ENCODE data around the gene ZNF326.

DNA sequence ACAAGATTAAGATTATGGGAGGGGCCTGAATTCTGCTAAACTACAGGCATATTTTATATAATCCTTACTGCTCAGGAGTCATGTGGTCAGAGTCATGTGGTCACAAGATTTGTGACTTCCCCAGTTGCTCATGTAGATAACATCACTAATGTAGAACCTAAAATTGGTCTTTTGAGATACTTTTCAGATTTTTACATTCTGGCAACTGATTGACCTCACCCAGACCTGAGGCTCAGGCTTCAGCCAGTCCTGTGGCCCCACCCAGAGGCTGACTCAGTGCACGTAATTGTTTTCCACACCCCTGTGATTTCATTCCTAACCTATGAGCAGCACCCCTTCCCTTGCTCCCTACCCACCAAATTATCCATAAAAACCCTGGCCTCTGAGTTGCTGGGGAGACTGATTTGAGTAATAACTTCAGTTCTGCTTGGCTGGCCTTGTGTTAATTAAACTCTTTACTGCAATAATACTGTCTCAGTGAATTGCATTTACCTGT, 41.7 kb upstream of the ZNF326 start:
- TF ChIP-seq EGR1 (IDR thresholded peaks at IDR 0.05; ENCODE audit: borderline replicate concordance in 1 of 2, low read depth in 2 of 2, low read length in 2 of 2) (no peak), TCF7 (IDR thresholded peaks at IDR 0.05; ENCODE audit: borderline replicate concordance) (no peak), ZZZ3 (IDR thresholded peaks at IDR 0.05; ENCODE audit: control insufficient read depth, insufficient read length, low read depth) (no peak), SIN3A (IDR thresholded peaks at IDR 0.05; ENCODE audit: low read depth, low read length) (no peak), SMAD5 (IDR thresholded peaks at IDR 0.05; ENCODE audit: low read depth) (no peak), TAF1 (IDR thresholded peaks at IDR 0.05; ENCODE audit: borderline replicate concordance, low read depth, low read length) (no peak), RAD21 (IDR thresholded peaks at IDR 0.05; ENCODE audit: insufficient read depth, low read depth, low read length) (peak; percentile 79), TCF3 (IDR thresholded peaks at IDR 0.05; ENCODE audit: borderline replicate concordance, insufficient read depth, low read depth, low read length) (no peak), RFX5 (IDR thresholded peaks at IDR 0.05; ENCODE audit: low read depth, low read length) (no peak)
- TF ChIP-seq, protein P1, sequence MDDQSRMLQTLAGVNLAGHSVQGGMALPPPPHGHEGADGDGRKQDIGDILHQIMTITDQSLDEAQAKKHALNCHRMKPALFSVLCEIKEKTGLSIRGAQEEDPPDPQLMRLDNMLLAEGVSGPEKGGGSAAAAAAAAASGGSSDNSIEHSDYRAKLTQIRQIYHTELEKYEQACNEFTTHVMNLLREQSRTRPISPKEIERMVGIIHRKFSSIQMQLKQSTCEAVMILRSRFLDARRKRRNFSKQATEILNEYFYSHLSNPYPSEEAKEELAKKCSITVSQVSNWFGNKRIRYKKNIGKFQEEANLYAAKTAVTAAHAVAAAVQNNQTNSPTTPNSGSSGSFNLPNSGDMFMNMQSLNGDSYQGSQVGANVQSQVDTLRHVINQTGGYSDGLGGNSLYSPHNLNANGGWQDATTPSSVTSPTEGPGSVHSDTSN (IDR thresholded peaks at IDR 0.05; ENCODE audit: insufficient replicate concordance, low read depth, low read length): no peak
- TF ChIP-seq, protein P2, sequence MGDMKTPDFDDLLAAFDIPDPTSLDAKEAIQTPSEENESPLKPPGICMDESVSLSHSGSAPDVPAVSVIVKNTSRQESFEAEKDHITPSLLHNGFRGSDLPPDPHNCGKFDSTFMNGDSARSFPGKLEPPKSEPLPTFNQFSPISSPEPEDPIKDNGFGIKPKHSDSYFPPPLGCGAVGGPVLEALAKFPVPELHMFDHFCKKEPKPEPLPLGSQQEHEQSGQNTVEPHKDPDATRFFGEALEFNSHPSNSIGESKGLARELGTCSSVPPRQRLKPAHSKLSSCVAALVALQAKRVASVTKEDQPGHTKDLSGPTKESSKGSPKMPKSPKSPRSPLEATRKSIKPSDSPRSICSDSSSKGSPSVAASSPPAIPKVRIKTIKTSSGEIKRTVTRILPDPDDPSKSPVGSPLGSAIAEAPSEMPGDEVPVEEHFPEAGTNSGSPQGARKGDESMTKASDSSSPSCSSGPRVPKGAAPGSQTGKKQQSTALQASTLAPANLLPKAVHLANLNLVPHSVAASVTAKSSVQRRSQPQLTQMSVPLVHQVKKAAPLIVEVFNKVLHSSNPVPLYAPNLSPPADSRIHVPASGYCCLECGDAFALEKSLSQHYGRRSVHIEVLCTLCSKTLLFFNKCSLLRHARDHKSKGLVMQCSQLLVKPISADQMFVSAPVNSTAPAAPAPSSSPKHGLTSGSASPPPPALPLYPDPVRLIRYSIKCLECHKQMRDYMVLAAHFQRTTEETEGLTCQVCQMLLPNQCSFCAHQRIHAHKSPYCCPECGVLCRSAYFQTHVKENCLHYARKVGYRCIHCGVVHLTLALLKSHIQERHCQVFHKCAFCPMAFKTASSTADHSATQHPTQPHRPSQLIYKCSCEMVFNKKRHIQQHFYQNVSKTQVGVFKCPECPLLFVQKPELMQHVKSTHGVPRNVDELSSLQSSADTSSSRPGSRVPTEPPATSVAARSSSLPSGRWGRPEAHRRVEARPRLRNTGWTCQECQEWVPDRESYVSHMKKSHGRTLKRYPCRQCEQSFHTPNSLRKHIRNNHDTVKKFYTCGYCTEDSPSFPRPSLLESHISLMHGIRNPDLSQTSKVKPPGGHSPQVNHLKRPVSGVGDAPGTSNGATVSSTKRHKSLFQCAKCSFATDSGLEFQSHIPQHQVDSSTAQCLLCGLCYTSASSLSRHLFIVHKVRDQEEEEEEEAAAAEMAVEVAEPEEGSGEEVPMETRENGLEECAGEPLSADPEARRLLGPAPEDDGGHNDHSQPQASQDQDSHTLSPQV (IDR thresholded peaks at IDR 0.05): no peak
- TF ChIP-seq, protein P3, sequence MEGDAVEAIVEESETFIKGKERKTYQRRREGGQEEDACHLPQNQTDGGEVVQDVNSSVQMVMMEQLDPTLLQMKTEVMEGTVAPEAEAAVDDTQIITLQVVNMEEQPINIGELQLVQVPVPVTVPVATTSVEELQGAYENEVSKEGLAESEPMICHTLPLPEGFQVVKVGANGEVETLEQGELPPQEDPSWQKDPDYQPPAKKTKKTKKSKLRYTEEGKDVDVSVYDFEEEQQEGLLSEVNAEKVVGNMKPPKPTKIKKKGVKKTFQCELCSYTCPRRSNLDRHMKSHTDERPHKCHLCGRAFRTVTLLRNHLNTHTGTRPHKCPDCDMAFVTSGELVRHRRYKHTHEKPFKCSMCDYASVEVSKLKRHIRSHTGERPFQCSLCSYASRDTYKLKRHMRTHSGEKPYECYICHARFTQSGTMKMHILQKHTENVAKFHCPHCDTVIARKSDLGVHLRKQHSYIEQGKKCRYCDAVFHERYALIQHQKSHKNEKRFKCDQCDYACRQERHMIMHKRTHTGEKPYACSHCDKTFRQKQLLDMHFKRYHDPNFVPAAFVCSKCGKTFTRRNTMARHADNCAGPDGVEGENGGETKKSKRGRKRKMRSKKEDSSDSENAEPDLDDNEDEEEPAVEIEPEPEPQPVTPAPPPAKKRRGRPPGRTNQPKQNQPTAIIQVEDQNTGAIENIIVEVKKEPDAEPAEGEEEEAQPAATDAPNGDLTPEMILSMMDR (IDR thresholded peaks at IDR 0.05 in 2 of 3, conservative IDR thresholded peaks at IDR 0.05 in 1 of 3; ENCODE audit: control insufficient read depth in 2 of 3, extremely low read depth in 1 of 3, insufficient read depth in 1 of 3, low read depth in 3 of 3, low read length in 3 of 3): peak; percentile 13 to 57 (median 37); a peak in 4 of 6 replicates
